HG02610 (cell line): Measurements from ENCODE around the gene RTCA.
"Not testable (repeated sequence)": the region's sequence is repeated elsewhere in the genome, so short reads cannot be mapped to it uniquely, and the experiment has no call there.

Source experiments
- ATAC-seq: cut with Tn5 transposase; IDR thresholded peaks from one replicate; pipeline ENCODE4 v1.9.1; 2021; ENCODE audit warnings: mild to moderate bottlenecking, moderate library complexity; ENCODE audit not compliant: unreplicated experiment

The RTCA gene

DNA sequence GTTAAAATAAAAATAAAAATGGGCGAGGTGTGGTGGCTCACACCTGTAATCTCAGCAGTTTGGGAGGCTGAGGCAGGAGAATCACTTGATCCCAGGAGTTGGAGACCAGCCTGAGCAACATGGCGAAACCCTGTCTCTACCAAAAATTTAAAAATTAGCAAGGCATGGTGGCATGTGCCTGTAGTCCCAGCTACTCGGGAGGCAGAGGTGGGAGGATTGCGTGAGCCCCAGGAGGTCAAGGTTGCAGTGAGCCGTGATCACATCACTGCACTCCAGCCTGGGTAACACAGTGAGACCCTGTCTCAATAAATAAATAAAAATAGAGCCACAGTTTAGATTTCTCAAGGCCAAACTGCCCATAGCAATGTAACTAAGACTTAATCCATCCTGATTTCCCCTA is 9.7 kb upstream of the RTCA start:
- ATAC-seq = not testable (repeated sequence)

DNA sequence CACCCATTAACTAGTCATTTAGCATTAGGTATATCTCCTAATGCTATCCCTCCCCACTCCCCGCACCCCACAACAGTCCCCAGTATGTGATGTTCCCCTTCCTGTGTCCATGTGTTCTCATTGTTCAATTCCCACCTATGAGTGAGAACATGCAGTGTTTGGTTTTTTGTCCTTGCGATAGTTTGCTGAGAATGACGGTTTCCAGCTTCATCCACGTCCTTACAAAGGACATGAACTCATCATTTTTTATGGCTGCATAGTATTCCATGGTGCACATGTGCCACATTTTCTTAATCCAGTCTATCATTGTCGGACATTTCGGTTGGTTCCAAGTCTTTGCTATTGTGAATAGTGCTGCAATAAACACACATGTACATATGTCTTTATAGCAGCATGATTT is 7.6 kb upstream of the RTCA start:
- not testable (repeated sequence) for ATAC-seq

DNA sequence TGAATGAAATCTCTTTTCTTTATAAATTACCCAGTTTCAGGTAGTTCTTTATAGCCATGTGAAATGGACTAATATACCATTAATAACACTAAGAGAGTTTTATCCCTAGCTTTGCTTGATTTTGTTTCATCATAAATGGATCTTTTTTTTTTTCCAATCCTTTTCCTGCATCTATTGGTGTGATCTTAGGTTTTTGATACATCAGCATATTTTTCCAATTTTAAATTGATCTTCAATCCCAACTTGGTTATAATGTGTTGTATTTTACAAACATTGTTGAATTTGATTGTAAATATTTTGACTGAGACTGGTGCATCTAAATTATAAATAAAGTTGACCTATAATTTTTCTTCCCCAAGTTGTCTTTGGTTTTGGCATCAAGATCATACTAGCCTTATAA is 4.3 kb upstream of the RTCA start:
- no peak for ATAC-seq

DNA sequence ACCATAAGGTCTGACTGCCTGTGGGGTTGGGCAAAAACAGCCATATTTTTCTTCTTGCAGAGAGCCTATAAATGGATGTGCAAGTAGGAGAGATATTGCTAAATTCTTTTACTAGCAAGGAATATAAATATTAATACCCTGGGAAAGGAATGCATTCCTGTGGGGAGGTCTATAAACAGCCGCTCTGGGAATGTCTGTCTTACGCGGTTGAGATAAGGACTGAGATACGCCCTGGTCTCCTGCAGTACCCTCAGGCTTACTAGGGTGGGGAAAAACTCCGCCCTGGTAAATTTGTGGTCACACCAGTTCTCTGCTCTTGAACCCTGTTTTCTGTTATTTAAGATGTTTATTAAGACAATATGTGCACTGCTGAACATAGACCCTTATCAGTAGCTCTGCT is 1.9 kb upstream of the RTCA start:
- ATAC-seq = not testable (repeated sequence)

DNA sequence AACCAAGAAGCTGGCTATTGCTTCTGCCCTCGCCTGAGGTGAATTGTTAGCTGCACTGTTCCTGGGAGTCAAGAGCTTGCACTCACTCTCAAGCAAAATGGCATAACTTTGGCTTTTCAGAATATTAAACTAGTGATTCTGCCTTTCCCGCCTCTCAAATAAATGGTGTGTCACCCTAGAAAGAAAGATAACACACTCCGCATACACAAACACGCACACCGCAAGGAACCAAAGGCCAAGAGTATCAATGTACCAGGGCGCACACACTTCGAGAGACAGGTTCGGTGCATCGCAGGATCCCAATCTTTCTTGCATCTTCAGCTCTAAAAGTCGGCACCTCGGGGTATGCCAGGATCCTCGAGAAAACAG is 470 bp upstream of the RTCA start:
- ATAC-seq = peak; percentile 16

DNA sequence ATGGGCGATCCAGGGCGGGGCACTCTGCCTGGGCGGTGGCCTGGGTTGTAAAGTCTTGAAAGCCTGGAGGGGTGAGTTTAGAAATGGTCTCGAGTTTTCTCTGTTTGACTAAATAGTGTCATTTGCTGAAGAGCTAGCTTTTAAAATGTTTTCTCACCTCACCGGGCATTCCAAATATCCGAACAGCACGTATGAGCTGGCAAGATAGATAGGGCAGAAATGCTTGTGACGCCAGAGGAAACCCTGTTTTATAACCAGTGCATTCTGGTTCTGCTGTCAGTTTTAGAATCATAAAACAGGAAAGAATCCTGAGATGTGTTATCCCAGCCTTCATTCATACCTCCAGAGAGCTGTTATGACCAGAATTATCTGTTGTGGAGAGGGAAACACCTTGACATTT is 725 bp downstream of the RTCA start:
- peak; percentile 43 for ATAC-seq

DNA sequence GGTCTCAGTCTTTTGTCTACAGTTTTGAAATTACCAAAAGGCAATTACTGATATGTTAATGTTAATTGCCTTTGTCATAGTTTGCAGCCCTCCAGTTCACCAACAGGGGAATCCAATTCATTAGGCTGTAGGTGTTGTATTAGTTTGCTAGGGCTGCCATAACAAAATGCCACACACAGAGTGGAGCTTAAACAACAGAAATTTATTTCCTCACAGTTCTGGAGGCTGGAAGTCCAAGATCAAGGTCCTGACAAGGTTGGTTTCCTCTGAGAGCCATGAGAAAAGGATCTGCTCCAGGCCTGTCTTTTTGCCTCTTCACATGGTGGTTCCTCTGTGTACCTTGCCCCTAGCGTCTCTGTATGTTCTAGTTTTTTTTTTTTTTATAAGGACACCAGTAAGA is 1.3 kb downstream of the RTCA start:
- ATAC-seq = no peak

DNA sequence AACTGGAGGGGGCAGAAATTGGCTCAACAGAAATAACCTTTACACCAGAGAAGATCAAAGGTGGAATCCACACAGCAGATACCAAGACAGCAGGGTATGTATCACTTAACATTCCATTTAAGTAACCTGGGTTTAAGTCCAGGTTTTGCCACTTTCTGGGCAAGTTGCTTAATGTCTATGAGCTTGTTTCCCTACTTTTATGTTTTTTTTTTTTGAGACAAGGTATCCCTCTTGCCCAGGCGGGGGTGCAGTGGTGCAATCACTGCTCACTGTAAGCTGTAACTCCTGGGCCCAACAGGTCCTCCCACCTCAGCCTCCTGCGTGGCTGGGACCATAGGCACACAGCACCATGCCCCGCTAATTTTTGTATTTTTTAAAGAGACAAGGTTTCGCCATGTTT is 2.2 kb downstream of the RTCA start:
- ATAC-seq = no peak

DNA sequence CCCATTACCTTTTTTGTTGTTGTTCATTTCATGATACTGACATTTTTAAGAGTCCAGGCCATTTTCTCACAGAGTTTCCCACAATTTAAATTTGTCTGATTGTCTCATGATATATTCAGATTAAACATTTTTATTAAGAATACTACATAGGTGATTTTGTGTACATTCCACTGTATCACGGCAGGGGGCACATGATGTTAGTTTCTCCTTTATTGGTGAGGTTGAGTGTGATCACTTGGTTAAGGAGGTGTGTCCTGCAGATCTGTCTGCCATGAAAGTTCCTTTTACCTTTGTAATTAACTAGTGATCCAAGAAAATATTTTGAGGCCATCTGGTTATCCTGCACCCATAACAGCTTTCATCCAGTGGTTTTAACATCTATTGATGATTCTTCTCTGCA is 11.8 kb downstream of the RTCA start:
- no peak for ATAC-seq

DNA sequence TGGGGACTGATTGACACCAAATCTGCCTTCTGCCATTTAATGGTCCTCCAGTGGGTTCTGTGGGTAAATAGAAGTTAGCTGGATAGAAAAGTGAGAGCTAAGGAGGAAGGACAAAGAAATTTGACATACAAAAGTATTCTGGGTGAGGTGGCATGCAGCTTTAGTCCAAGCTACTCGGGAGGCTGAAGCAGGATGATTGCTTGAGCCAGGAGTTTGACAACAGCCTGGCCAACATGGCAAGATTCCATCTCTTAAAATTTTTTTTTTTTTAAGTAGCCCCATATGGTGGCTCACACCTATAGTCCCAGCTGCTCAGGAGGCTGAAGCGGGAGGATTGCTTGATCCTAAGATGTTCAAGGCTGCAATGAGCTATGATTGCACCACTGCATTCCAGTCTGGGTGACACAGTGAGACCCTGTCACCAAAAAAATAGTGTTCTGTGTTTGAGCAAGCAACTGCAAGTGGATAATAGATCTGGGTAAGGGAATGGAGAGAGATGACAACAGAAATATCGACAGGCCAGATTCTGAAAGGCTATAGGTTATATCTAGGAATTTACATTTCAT is 13.4 kb downstream of the RTCA start:
- ATAC-seq = no peak

DNA sequence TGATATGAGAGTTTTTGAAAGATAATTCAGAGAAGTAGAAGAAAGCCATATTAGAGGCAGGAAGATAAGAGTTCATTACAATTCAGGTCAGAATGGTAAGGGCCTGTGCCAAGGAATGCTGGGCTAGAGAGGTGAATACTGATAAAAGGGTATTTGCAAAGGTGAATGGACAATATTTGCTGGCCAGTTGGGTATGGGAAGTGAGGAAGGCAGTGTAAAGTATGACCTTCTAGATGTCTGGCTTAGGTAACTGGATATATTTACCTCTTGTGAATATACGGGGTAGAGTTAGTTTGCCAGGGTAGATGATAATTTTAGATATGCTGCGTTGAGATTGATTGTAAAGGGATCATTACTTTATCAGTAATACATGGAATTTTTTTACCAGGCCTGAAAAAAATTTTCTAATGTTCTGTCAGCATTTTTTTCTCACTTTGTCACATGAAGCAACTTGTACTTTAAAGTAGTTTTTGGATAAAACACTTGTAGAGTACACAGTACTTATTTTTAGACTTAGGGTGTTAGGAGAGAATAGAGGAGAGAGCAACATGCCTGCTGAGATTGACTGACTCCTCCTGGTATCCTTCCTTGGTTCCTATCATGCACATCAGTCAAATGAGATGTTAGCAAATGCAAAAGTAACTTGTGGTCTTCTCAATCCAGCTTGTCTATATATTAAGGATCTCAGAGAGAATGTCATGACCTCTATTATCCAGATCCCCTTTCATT is 14.1 kb downstream of the RTCA start:
- ATAC-seq = no peak

DNA sequence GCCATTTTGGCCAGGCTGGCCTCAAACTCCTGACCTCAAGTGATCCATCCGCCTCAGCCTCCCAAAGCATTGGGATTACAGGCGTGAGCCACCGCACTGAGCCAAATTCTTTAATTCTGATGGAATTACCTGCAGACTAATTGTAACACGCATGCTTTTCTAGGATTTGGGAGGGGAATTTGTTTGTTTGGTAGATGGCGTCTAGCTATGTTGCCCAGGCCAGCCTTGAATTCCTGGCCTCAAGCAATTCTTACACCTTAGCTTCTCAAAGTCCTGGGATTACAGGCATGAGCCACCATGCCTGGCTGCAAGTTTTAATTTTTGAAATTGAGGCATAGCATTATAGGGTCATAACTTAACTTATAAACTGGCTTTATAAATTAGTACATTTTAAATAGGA is 18.6 kb downstream of the RTCA start:
- no peak for ATAC-seq

DNA sequence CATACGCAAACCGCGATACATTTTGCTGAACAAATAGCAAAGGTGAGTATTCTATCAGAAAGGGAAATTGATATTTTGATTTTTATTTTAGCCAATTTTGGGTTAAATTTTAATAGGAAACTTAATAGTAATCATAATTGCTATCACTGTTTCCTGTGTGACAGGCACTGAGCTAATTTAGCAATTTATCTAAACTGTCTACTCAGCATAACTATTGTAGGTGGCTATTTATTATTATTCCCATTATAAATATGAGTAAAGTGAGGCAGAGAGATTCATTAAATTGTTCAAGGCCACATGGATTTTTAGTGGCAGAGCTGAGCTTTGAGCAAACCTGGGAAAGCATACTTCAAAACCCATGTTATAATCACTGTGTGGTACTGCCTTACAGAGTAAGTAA is 21.1 kb downstream of the RTCA start:
- no peak for ATAC-seq

DNA sequence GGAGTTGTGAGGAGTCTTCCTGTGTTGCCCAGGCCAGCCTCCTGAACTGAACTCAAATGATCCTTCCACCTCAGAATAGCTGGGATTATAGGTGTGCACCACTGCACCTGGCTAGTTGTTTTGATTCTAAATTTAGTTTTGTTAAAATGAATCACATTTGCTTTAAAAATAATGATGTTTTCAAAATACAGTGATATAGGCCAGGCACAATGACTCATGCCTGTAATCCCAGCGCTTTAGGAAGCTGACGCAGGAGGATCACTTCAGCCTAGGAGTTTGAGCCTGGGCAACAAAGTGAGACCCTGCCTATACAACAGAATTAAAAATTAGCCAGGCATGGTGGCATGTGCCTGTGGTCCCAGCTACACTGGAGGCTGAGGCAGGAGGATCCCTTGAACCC is 24.3 kb downstream of the RTCA start:
- no peak for ATAC-seq

DNA sequence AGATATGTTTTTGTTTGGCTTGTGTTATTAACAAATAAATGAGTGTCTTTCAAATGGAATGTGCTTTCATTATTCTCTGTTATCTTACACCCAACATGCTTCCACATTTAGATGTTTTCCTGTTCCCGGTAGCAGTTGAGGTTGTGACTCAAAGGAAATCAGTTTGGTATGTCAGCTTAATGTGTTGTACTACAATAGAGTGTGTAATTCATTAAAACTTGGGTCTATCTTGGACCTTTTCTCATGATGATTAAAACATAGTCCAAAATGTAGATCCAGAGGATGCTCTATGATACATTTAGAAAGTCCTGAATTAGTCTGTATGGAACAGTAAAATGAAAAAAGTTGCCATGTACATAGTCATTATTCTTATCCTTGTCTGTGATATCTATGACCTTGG is 26.7 kb downstream of the RTCA start:
- ATAC-seq = no peak

DNA sequence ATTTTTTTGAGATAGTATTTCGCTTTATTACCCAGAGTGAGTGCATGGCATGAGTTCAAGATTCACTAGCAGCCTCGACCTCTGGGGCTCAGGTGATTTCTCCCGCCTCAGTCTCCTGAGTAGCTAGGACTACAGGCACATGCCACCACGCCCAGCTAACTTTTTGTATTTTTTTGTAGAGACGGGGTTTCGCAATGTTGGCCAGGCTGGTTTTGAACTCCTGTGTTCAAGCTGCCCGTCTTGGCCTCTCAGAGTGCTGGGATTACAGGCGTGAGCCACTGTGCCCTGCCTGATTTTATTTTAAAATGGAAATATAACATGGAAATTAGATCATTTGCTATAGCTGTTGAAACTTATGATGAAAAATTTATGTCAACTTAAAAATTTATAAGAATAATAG is 30.1 kb downstream of the RTCA start:
- ATAC-seq = no peak

DNA sequence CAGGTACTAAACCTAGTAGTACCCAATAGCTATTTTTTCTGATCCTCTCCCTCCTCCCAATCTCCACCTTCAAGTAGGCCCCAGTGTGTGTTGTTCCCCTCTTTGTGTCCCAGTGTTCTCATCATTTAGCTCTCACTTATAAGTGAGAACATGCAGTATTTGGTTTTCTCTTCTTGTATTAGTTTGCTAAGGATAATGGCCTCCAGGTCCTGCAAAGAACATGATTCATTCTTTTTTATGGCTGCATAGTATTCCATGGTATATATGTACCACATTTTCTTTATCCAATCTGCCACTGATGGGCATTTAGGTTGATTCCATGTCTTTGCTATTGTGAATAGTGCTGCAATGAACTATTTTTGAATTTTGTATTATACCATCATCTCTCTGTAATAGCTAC is 31.0 kb downstream of the RTCA start:
- not testable (repeated sequence) for ATAC-seq

DNA sequence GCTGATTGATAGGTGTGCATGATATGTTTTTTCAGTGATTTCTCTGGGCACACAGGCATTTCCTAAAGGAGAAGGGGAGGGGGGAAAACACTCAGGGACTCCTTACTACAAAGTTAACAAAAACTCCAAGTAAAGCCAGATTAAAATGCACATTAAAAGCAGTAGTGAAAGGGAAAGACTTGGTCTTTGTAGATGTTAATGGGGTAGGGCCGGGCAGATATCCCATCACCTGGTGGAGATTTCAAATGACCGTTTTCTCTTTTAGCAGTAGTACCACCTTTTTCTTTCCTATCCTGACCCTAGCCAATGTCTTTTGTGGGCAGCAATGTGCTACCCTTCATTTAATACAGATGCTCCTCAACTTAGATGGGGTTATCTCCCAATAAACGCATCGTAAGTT is 32.5 kb downstream of the RTCA start:
- ATAC-seq = no peak

DNA sequence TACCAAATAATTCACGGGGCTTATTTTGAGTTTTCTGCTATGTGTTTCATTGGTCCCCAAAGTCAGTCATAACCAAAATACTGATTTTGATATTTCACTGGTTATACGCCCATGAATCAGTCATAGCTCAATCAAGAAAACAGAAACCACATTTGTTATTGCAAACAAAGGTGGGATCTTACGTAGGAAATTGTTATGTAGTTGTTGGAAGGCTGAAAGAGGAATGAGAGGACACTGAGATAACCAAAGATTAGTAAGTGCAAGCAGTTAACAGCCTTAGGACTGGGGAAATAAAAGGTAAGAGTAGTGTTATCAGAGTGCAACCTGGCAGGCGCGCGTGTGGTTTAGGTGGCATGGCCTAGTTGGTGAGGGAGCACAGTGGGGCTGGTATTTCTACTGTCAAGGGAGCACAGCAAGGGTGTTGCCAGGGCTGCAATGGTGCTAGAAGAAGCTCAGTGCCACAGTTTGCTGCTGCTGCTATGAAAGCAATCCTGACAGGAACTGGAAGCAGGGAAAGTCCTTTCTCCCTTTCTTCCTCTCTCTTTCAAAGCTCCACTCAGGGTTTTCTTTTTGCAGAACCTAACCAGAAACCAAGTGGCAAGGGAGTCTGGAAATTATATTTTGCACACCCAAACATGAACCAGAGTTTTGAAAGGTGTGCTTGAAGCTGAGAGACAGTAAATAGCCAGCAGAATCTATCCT is 33.7 kb downstream of the RTCA start:
- no peak for ATAC-seq

DNA sequence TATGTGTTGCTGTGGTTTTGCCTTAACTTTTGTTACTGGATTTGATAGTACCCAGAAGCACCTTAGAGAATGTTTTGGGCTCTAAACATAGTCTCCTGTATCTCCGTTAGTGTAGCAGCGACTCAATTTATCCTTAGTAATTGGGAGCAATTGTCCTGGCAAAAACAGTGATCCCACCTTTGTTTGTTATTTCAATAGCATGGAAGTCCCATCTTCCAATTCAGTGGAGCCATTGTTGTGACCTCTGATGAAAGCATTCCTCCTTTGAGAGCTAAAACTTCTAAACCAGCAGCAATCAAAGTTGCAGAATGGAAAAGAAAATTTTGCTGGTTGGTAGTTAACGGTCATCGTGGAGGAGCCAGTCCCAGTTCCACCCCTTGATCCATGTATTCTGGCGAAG is 34.7 kb downstream of the RTCA start:
- no peak for ATAC-seq

DNA sequence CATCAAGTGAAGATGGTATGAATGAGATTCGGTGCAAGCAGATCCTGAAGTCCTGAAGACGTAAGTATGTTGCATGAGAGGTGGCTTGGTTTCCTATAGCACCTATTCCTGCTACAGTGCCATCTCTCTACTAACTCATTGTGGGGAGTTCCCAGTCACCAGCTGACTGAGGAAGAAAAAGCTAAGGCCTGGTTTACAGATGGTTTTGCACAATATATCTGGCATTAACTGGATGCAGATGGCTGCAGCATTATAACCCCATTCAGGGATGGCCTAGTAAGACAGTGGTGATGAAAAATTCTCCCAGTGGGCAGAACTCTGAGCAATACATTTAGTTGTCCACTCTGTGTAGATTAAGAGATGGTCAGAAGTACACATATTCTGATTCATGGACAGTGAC is 36.7 kb downstream of the RTCA start:
- no peak for ATAC-seq

DNA sequence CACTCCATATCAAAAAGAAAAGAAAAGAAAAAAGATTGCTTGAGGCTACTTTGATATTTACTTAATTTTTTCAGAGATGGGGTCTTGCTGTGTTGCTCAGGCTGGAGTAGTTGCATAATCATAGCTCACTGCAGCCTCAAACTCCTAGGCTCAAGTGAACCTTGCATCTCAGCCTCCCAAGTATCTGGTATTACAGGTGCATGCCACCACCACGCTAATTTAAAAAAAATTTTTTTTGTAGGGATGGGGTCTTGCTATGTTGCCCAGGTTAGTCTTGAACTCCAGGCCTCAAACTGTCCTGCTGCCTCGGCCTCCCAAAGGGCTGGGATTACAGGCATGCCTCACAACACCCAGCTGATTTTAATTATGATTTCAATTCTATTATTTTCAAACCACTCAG is 38.2 kb downstream of the RTCA start:
- no peak for ATAC-seq

DNA sequence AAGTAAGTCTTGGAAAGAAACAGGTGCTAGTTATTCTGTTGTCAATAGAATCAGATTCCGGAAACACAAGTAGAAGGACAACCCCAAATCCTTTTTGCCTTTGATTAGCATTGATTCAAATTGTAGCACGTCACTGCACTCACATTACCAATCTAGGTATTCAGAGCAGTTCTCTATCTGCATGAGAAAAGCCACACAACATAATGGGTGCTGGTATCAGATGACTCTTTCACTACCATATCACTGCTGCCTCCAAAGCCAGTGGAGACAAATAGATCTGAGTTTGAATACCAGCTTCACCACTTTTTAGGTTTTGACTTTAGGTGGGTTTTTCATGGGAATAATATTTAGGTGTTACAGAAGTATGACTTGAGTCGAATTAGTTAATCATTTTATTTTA is 38.9 kb downstream of the RTCA start:
- ATAC-seq = no peak
